Activated CD4-positive, alpha-beta T cell treated with anti-CD3 and anti-CD28 coated beads for 36 hours (primary cell): ENCODE data around the gene SDSL. TPM values are rescaled to one million over a fixed set of nuclear protein-coding genes. Genes with fewer than 3 reads are reported as not detected.

ENCODE experiments used
- ATAC-seq: fragments of 200-7000 bp; cut with Tn5 transposase; one replicate; pipeline ENCODE4 v1.10.0; 2021; ENCODE audit warnings: mild to moderate bottlenecking, moderate library complexity
- CTCF ChIA-PET: fragments of 350-600 bp; sonication (Branson Sonifier 250); formaldehyde crosslinking; loops from one replicate; lab custom pipeline; 2021; ENCODE audit warnings: antibody characterized with exemption; lab: Charles Lee
- POLR2A ChIA-PET: fragments of 350-600 bp; sonication (Branson Sonifier 250); formaldehyde crosslinking; loops from one replicate; lab custom pipeline; 2021; ENCODE audit warnings: antibody characterized with exemption, inconsistent platforms; lab: Charles Lee
- DNase-seq: peaks from one replicate; pipeline ENCODE4 v3.0.0-alpha.2; 2020
- H3K27ac Mint-ChIP-seq: one replicate; pipeline ENCODE4 v1.8.0; 2021; ENCODE audit warnings: mixed read lengths
- H3K27me3 Mint-ChIP-seq: one replicate; pipeline ENCODE4 v1.8.0; 2021; ENCODE audit warnings: mixed read lengths
- H3K36me3 Mint-ChIP-seq: one replicate; pipeline ENCODE4 v1.8.0; 2021; ENCODE audit warnings: low read depth, mixed read lengths
- H3K4me1 Mint-ChIP-seq: one replicate; pipeline ENCODE4 v1.8.0; 2021; ENCODE audit warnings: mixed read lengths
- H3K4me3 Mint-ChIP-seq: one replicate; pipeline ENCODE4 v1.8.0; 2021; ENCODE audit warnings: mild to moderate bottlenecking, moderate library complexity, mixed read lengths
- H3K9me3 Mint-ChIP-seq: one replicate; pipeline ENCODE4 v1.8.0; 2021; ENCODE audit warnings: low read depth, mixed read lengths
- intact Hi-C, 2 experiments: fragments of 100-400 bp; cut with DNase I in 1 of 2; cut with micrococcal nuclease in 1 of 2; formaldehyde crosslinking; loops; one replicate each; pipeline versions ENCODE4 v1.14.2 to v1.15.1; 2022 to 2024; cut with DNase I, micrococcal nuclease
- total RNA-seq, 2 experiments: library from RNA; stranded (reverse); gene quantifications; one replicate each; pipeline ENCODE4 v1.2.3, GENCODE V29; 2021

Gene SDSL
- total RNA-seq, 2 experiments from 2014 or later = 1.5 to 3.9 TPM

GRCh38 chr12:113424915-113425823, 3.0 kb downstream of the SDSL start:
- ATAC-seq = no peak
- ChIA-PET POLR2A (no interaction called here), CTCF (interaction anchor here (0.5 to 2.0 kb wide), 17 partner anchors 10 to 1777 kb away, joined by 3 to 6 read pairs (median 3); partner anchors contain the start of gene SLC8B1)
- Mint-ChIP-seq H3K27ac (no peak overlapping the region), H3K36me3 (no peaks in the 10 kb centered on the region), H3K27me3 (peaks cover 2% of the 10 kb centered on the region), H3K4me1 (peaks cover 11% of the 10 kb centered on the region), H3K4me3 (no peak overlapping the region), H3K9me3 (no peaks in the 10 kb centered on the region)
- intact Hi-C loops = loop anchor here (1.0 to 5.0 kb wide), 4 partner anchors 91 to 228 kb away; no protein-coding TSS in a partner anchor
- DNase-seq = peak; percentile 78

GRCh38 chr12:113425960-113426453, 3.8 kb downstream of the SDSL start:
- ATAC-seq (no peak), DNase-seq (no peak)
- no peak overlapping the region for H3K4me3 Mint-ChIP-seq
- peaks cover 11% of the 10 kb centered on the region for H3K4me1 Mint-ChIP-seq
- H3K9me3 Mint-ChIP-seq = no peaks in the 10 kb centered on the region
- ChIA-PET CTCF (interaction anchor here (0.5 to 2.0 kb wide), 16 partner anchors 9 to 1776 kb away, joined by 3 to 6 read pairs (median 4); partner anchors contain the start of gene SLC8B1), POLR2A (no interaction called here)
- intact Hi-C loops = loop anchor here (1.0 to 5.0 kb wide), 4 partner anchors 92 to 229 kb away; no protein-coding TSS in a partner anchor
- H3K36me3 Mint-ChIP-seq = no peaks in the 10 kb centered on the region
- peaks cover 6% of the 10 kb centered on the region for H3K27me3 Mint-ChIP-seq
- no peak overlapping the region for H3K27ac Mint-ChIP-seq

- Mint-ChIP-seq H3K4me1 (peaks cover 2% of the 10 kb centered on the region), H3K27me3 (peaks cover 6% of the 10 kb centered on the region), H3K9me3 (no peaks in the 10 kb centered on the region), H3K36me3 (no peaks in the 10 kb centered on the region), H3K4me3 (no peak overlapping the region), H3K27ac (no peak overlapping the region)
- ATAC-seq = no peak
- no peak for DNase-seq
- intact Hi-C loops = loop anchor here in 1 of 2 experiments (5.0 kb wide), 1 partner anchor 231 kb away; no protein-coding TSS in a partner anchor
- ChIA-PET CTCF (no interaction called here), POLR2A (no interaction called here)
These were observed 5.7 kb downstream of the SDSL start for GRCh38 chr12:113427882-113428281.

GRCh38 chr12:113428482-113428881, 6.3 kb downstream of the SDSL start:
- no peak overlapping the region for H3K27ac Mint-ChIP-seq
- ATAC-seq = no peak
- intact Hi-C loops = loop anchor here in 1 of 2 experiments (5.0 kb wide), 1 partner anchor 231 kb away; no protein-coding TSS in a partner anchor
- no peaks in the 10 kb centered on the region for H3K9me3 Mint-ChIP-seq
- no peak overlapping the region for H3K4me3 Mint-ChIP-seq
- H3K27me3 Mint-ChIP-seq = peaks cover 6% of the 10 kb centered on the region
- no peak for DNase-seq
- no peaks in the 10 kb centered on the region for H3K36me3 Mint-ChIP-seq
- CTCF ChIA-PET = interaction anchor here (1.0 kb wide), 1 partner anchor 66 kb away, joined by 7 read pairs; no protein-coding TSS in a partner anchor
- POLR2A ChIA-PET = no interaction called here
- H3K4me1 Mint-ChIP-seq = no peaks in the 10 kb centered on the region

GRCh38 chr12:113432986-113433385, 10.8 kb downstream of the SDSL start:
- peaks cover 6% of the 10 kb centered on the region for H3K27me3 Mint-ChIP-seq
- no peaks in the 10 kb centered on the region for H3K4me1 Mint-ChIP-seq
- POLR2A ChIA-PET = no interaction called here
- CTCF ChIA-PET = no interaction called here
- H3K36me3 Mint-ChIP-seq = no peaks in the 10 kb centered on the region
- no peak for ATAC-seq
- no peak overlapping the region for H3K27ac Mint-ChIP-seq
- H3K4me3 Mint-ChIP-seq = no peak overlapping the region
- intact Hi-C loops = no loop called here
- no peak for DNase-seq
- no peaks in the 10 kb centered on the region for H3K9me3 Mint-ChIP-seq

DNA sequence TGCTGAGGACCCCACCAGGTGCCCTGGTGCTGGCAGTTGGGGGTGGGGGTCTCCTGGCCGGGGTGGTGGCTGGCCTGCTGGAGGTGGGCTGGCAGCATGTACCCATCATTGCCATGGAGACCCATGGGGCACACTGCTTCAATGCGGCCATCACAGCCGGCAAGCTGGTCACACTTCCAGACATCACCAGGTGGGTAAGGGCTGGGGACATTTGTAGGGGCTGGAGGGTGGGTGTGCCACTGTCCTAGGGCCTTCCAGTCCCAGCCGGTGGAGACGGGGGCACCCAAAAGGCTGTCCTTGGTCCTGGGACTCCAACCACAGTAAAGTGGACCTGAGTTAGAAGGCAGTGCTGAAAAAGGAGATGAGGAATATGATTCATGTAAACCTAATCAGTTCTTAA, 13.2 kb downstream of the SDSL start:
- Mint-ChIP-seq H3K27me3 (peaks cover 4% of the 10 kb centered on the region), H3K36me3 (no peaks in the 10 kb centered on the region), H3K4me3 (no peak overlapping the region), H3K27ac (no peak overlapping the region), H3K4me1 (no peaks in the 10 kb centered on the region), H3K9me3 (no peaks in the 10 kb centered on the region)
- intact Hi-C loops = no loop called here
- ChIA-PET POLR2A (no interaction called here), CTCF (interaction anchor here (1.5 kb wide), 1 partner anchor 10 kb away, joined by 3 read pairs; no protein-coding TSS in a partner anchor)
- ATAC-seq = no peak
- no peak for DNase-seq

- ChIA-PET POLR2A (no interaction called here), CTCF (no interaction called here)
- intact Hi-C loops = no loop called here
- Mint-ChIP-seq H3K4me3 (no peak overlapping the region), H3K9me3 (no peaks in the 10 kb centered on the region), H3K27ac (no peak overlapping the region), H3K4me1 (no peaks in the 10 kb centered on the region), H3K36me3 (no peaks in the 10 kb centered on the region), H3K27me3 (no peaks in the 10 kb centered on the region)
- ATAC-seq (no peak), DNase-seq (no peak)
These were observed 14.4 kb downstream of the SDSL start for GRCh38 chr12:113436586-113436985.

DNA sequence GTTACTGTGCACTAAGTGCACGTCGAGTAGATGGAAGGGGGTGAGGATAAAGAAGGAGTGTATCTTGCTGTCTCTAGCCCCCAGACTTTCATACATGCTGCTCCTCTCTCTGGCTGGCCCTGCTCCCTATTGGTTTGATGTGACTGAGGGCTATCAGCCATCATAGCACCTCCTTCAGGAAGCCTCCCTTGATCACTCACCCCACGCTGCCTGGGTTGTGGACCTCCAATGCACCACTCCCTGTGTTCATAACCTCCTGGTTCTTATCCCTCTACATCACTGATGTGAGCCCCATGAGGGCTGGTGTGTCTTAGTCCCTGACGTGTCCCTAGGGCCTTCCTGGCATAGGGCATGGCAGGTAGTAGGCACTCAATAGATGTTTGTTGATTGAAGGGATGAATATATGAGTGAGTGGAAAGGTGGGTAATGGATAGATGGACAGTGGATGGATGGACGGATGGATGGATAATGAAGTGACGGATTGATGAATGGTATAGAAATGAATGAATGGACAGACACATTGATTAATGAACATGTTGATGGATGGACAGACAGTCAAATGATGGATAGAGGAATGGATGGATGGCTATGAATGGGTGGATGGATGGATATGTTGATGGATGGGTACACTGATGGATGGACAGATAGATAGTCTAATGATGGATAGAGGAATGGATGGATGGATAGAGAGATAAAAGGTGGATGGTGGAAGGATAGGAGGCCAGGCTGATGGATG, 15.0 kb downstream of the SDSL start:
- Mint-ChIP-seq H3K4me1 (no peaks in the 10 kb centered on the region), H3K9me3 (no peaks in the 10 kb centered on the region), H3K36me3 (no peaks in the 10 kb centered on the region), H3K27me3 (no peaks in the 10 kb centered on the region), H3K4me3 (no peak overlapping the region), H3K27ac (no peak overlapping the region)
- ChIA-PET POLR2A (no interaction called here), CTCF (no interaction called here)
- DNase-seq (no peak), ATAC-seq (no peak)
- intact Hi-C loops = no loop called here

GRCh38 chr12:113437729-113438100, 15.5 kb downstream of the SDSL start:
- H3K27ac Mint-ChIP-seq = no peak overlapping the region
- intact Hi-C loops = loop anchor here in 1 of 2 experiments (2.0 kb wide), 1 partner anchor 475 kb away; no protein-coding TSS in a partner anchor
- H3K4me3 Mint-ChIP-seq = no peak overlapping the region
- no peaks in the 10 kb centered on the region for H3K4me1 Mint-ChIP-seq
- DNase-seq (no peak), ATAC-seq (no peak)
- ChIA-PET CTCF (no interaction called here), POLR2A (no interaction called here)
- H3K27me3 Mint-ChIP-seq = no peaks in the 10 kb centered on the region
- no peaks in the 10 kb centered on the region for H3K36me3 Mint-ChIP-seq
- no peaks in the 10 kb centered on the region for H3K9me3 Mint-ChIP-seq

GRCh38 chr12:113438523-113439300, 16.5 kb downstream of the SDSL start:
- no peak overlapping the region for H3K4me3 Mint-ChIP-seq
- CTCF ChIA-PET = no interaction called here
- peaks cover 3% of the 10 kb centered on the region for H3K27me3 Mint-ChIP-seq
- no peaks in the 10 kb centered on the region for H3K36me3 Mint-ChIP-seq
- intact Hi-C loops = loop anchor here in 1 of 2 experiments (2.0 kb wide), 1 partner anchor 474 kb away; no protein-coding TSS in a partner anchor
- POLR2A ChIA-PET = interaction anchor here (0.6 kb wide), 1 partner anchor 247 kb away, joined by 5 read pairs; no protein-coding TSS in a partner anchor
- no peaks in the 10 kb centered on the region for H3K9me3 Mint-ChIP-seq
- no peak overlapping the region for H3K27ac Mint-ChIP-seq
- DNase-seq (no peak), ATAC-seq (no peak)
- no peaks in the 10 kb centered on the region for H3K4me1 Mint-ChIP-seq

DNA sequence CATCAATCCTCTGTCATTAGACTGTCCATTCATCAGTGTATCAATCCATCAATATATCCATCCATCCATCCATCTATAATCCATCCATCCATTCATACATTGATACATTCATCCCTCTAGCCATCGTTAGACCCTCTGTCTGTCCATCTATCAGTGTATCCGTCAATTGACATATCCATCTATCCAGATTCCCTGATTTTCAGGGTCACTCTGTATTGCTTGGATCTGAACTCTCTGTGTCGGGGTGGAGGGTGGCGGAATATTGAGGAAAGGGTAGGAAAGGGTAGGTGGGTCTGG, 17.1 kb downstream of the SDSL start:
- no peaks in the 10 kb centered on the region for H3K36me3 Mint-ChIP-seq
- H3K4me3 Mint-ChIP-seq = no peak overlapping the region
- H3K27me3 Mint-ChIP-seq = peaks cover 3% of the 10 kb centered on the region
- ChIA-PET CTCF (no interaction called here), POLR2A (no interaction called here)
- no peak overlapping the region for H3K27ac Mint-ChIP-seq
- H3K9me3 Mint-ChIP-seq = no peaks in the 10 kb centered on the region
- intact Hi-C loops = loop anchor here in 1 of 2 experiments (2.0 kb wide), 1 partner anchor 474 kb away; no protein-coding TSS in a partner anchor
- H3K4me1 Mint-ChIP-seq = no peaks in the 10 kb centered on the region
- no peak for DNase-seq
- ATAC-seq = no peak
